ENCODE results near the gene LYZL1. TPM values are rescaled to one million over a fixed set of nuclear protein-coding genes. Genes with fewer than 3 reads are reported as not detected.
"Not testable (repeated sequence)": the region's sequence is repeated elsewhere in the genome, so short reads cannot be mapped to it uniquely, and the experiment has no call there.

Gene LYZL1
- total RNA-seq, 4 donors from 2014 or later: not detected

DNA sequence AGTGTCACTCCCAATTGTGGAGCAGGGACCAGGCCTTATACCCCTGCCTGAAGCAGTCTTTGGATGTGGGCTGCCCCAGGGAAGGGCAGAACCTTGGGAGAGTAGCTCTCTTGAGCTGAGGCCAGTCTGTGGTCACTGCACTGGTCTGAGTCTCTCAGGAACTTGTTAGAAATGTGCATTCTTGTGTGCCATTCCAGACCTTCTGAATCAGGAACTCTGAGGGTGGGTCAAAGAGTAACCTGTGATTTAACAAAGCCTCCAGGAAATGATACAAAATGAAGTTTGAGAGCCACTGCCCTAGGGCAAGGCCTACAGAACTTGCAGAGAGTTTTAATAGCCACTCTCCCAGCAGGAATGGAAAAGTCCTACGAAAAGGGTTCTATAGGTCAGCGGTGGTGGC, 68.1 kb downstream of the LYZL1 start:
- Histone ChIP-seq H3K9me3 (no peaks in the 10 kb centered on the region), H3K27ac (no peak overlapping the region), H3K27me3 (no peaks in the 10 kb centered on the region), H3K36me3 (no peaks in the 10 kb centered on the region), H3K4me3 (no peak overlapping the region), H3K4me1 (peaks cover 0 to 36% (median 0%) of the 10 kb centered on the region in 4 donors)
- TF ChIP-seq CTCF (IDR thresholded peaks at IDR 0.05) (no peak), POLR2A (IDR thresholded peaks at IDR 0.05) (no peak), EP300 (IDR thresholded peaks at IDR 0.05) (no peak)
- WGBS, 2 donors: 96 to 100% methylated on average over 2 of the region's 2 CpGs
- no peak for DNase-seq (ENCODE audit: low spot score in 2 of 2)

DNA sequence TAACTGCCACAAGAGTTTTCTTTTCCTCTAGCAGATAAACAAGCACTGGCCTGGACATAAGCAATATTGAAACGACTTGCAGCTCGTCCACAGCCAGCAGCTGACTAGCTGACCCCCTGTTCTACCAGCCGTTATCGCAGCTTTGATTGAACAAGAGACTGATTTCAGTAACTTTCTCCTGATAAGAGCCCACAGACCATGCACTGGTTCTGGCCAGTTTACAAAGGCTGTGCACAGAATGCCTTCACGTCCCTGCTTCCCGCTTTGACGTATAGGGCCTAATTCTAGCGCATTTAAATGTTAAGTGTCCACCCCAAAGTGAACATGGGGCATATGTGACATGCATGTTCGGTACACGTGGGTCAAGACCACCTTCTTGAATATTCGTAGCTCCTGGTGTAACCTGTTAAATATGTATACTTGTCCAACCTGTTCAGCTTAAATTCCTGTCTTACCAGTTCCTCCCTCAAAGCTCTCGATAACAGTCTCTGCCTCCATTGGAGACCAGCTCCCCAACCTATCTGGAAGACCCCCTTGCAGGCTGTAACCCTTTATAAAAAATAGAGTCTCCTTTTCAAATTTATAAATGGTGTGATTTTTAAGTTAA, 69.2 kb downstream of the LYZL1 start:
- TF ChIP-seq EP300 (IDR thresholded peaks at IDR 0.05) (no peak), CTCF (IDR thresholded peaks at IDR 0.05) (no peak), POLR2A (IDR thresholded peaks at IDR 0.05) (no peak)
- H3K27ac ChIP-seq: no peak overlapping the region
- no peaks in the 10 kb centered on the region for H3K9me3 ChIP-seq
- WGBS, 2 donors: 77 to 78% methylated on average over 12 of the region's 12 CpGs
- peaks cover 0 to 24% (median 0%) of the 10 kb centered on the region in 4 donors for H3K4me1 ChIP-seq
- H3K36me3 ChIP-seq: no peaks in the 10 kb centered on the region
- DNase-seq (ENCODE audit: low spot score in 2 of 2): no peak
- no peaks in the 10 kb centered on the region for H3K27me3 ChIP-seq
- no peak overlapping the region for H3K4me3 ChIP-seq

DNA sequence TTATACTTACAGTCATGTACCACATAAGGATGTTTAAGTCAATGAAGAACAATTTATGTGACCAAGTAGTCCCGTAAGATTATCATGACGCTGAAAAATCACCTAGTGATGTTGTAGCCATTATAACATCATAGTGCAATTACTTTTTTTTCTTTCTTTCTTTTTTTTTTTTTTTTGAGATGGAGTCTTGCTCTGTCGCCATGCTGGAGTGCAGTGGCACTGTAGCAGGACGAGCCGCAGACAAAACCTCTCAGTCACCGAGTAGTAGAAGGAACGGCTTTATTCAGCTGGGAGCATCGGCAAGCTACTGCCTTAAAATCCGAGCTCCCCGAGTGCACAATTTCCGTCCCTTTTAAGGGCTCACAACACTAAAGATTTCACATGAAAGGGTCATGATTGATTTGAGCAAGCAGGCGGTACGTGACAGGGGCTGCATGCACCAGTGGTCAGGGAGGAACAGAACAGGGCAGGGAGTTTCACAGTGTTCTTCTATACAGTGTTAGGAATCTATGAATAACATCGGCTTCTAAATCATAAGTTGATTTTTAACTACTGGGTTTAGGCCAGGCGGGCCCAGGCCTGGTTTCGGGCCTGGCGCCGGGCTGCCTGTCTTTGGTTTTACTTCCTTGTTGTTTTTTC, 71.5 kb downstream of the LYZL1 start:
- not testable (repeated sequence) for H3K36me3 ChIP-seq; DNase-seq (ENCODE audit: low spot score in 2 of 2)
- 86 to 93% methylated on average over 18 of the region's 18 CpGs for WGBS, 2 donors

More for the DNA sequence above, 71.5 kb downstream of the LYZL1 start:
- not testable (repeated sequence) for H3K9me3 ChIP-seq, H3K4me3 ChIP-seq, H3K27ac ChIP-seq, H3K27me3 ChIP-seq, H3K4me1 ChIP-seq
